Ishikawa (cell line): Measurements from ENCODE around the gene C1orf105.

Source experiments
- CEBPB ChIP-seq: IDR thresholded peaks from 2 replicates; pipeline ENCODE4 v1.6.1; 2012
- CREB1 ChIP-seq: IDR thresholded peaks from 2 replicates; pipeline ENCODE4 v1.6.1; 2012; ENCODE audit warnings: low read depth
- EGR1 ChIP-seq: IDR thresholded peaks from 2 replicates; pipeline ENCODE4 v1.6.1; 2012
- EP300 ChIP-seq: IDR thresholded peaks from 2 replicates; pipeline ENCODE4 v1.6.1; 2012; ENCODE audit warnings: borderline replicate concordance
- FOXM1 ChIP-seq: IDR thresholded peaks from 2 replicates; pipeline ENCODE4 v1.6.1; 2012; ENCODE audit warnings: low read depth, borderline replicate concordance
- NFIC ChIP-seq: IDR thresholded peaks from 2 replicates; pipeline ENCODE4 v1.6.1; 2012
- RAD21 ChIP-seq: IDR thresholded peaks from 2 replicates; pipeline ENCODE4 v1.6.1; 2012; ENCODE audit warnings: low read depth
- TAF1 ChIP-seq: IDR thresholded peaks from 2 replicates; pipeline ENCODE4 v1.6.1; 2012; ENCODE audit warnings: low read depth, mild to moderate bottlenecking
- TCF12 ChIP-seq: IDR thresholded peaks from 2 replicates; pipeline ENCODE4 v1.6.1; 2012; ENCODE audit warnings: low read depth
- TEAD4 ChIP-seq: IDR thresholded peaks from 2 replicates; pipeline ENCODE4 v1.6.1; 2012
- YY1 ChIP-seq: IDR thresholded peaks from 2 replicates; pipeline ENCODE4 v1.6.1; 2012; ENCODE audit warnings: low read depth
- ZBTB7A ChIP-seq: IDR thresholded peaks from 2 replicates; pipeline ENCODE4 v1.6.1; 2012; ENCODE audit warnings: low read depth
- TF ChIP-seq, protein P1 (sequence below): IDR thresholded peaks from 2 replicates; pipeline ENCODE4 v1.6.1; 2012
- TF ChIP-seq, protein P2 (sequence below): IDR thresholded peaks from 2 replicates; pipeline ENCODE4 v1.6.1; 2012
- TF ChIP-seq, protein P3 (sequence below): IDR thresholded peaks from 2 replicates; pipeline ENCODE4 v1.6.1; 2012; ENCODE audit warnings: low read depth, mild to moderate bottlenecking

The C1orf105 gene

DNA sequence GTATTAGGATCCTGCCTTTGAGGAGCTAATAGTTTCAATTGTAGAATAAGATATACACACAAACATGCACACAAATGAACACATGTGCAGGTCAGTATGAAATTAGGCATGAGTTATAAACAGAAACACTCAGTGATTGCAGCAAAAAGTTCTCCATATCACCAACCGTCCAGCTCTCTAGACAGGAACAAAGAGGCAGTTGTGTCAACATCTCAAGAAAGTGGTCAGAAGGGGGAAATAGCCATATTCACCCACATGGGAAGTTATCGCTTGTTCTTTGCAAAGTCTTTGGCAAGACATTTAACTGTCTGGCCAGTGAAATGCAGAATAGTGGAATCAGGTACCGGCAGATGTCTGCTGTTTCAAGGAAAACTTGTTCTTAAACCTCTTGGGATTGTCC lies 52.8 kb downstream of the C1orf105 start:
- TF ChIP-seq, protein P1, sequence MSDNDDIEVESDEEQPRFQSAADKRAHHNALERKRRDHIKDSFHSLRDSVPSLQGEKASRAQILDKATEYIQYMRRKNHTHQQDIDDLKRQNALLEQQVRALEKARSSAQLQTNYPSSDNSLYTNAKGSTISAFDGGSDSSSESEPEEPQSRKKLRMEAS: no peak
- no peak for TF ChIP-seq FOXM1
- no peak for TF ChIP-seq RAD21
- no peak for TF ChIP-seq TEAD4
- no peak for TF ChIP-seq EGR1
- no peak for TF ChIP-seq EP300
- TF ChIP-seq NFIC: no peak
- TF ChIP-seq, protein P2, sequence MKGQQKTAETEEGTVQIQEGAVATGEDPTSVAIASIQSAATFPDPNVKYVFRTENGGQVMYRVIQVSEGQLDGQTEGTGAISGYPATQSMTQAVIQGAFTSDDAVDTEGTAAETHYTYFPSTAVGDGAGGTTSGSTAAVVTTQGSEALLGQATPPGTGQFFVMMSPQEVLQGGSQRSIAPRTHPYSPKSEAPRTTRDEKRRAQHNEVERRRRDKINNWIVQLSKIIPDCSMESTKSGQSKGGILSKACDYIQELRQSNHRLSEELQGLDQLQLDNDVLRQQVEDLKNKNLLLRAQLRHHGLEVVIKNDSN: no peak
- no peak for TF ChIP-seq ZBTB7A
- TF ChIP-seq TAF1: no peak
- TF ChIP-seq CEBPB: no peak
- TF ChIP-seq CREB1: no peak
- TF ChIP-seq YY1: no peak
- TF ChIP-seq, protein P3, sequence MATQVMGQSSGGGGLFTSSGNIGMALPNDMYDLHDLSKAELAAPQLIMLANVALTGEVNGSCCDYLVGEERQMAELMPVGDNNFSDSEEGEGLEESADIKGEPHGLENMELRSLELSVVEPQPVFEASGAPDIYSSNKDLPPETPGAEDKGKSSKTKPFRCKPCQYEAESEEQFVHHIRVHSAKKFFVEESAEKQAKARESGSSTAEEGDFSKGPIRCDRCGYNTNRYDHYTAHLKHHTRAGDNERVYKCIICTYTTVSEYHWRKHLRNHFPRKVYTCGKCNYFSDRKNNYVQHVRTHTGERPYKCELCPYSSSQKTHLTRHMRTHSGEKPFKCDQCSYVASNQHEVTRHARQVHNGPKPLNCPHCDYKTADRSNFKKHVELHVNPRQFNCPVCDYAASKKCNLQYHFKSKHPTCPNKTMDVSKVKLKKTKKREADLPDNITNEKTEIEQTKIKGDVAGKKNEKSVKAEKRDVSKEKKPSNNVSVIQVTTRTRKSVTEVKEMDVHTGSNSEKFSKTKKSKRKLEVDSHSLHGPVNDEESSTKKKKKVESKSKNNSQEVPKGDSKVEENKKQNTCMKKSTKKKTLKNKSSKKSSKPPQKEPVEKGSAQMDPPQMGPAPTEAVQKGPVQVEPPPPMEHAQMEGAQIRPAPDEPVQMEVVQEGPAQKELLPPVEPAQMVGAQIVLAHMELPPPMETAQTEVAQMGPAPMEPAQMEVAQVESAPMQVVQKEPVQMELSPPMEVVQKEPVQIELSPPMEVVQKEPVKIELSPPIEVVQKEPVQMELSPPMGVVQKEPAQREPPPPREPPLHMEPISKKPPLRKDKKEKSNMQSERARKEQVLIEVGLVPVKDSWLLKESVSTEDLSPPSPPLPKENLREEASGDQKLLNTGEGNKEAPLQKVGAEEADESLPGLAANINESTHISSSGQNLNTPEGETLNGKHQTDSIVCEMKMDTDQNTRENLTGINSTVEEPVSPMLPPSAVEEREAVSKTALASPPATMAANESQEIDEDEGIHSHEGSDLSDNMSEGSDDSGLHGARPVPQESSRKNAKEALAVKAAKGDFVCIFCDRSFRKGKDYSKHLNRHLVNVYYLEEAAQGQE: no peak

DNA sequence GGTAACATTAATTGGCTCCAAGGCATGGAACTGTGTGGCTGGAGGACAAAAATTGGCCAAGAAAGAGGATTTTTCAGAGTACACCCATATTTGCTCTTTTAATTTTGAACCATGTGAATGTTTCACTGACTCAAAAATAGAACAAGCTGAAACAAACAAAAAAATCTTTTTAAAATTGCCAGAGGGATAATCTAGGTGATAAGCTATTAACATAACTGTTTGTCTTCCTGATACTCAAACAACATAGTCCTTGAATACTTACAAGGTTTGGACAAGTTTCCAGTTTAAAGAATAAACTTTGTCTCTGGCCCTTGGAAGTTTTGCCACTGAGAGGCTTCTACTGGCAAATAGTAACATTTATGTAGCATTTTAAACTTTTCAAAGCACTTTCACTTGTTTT lies 53.4 kb downstream of the C1orf105 start:
- TF ChIP-seq, protein P1: no peak
- TF ChIP-seq, protein P2: no peak
- TF ChIP-seq TCF12: no peak
- no peak for TF ChIP-seq RAD21
- no peak for TF ChIP-seq EGR1
- TF ChIP-seq, protein P3: no peak
- TF ChIP-seq FOXM1: no peak
- TF ChIP-seq CREB1: no peak
- no peak for TF ChIP-seq YY1

DNA sequence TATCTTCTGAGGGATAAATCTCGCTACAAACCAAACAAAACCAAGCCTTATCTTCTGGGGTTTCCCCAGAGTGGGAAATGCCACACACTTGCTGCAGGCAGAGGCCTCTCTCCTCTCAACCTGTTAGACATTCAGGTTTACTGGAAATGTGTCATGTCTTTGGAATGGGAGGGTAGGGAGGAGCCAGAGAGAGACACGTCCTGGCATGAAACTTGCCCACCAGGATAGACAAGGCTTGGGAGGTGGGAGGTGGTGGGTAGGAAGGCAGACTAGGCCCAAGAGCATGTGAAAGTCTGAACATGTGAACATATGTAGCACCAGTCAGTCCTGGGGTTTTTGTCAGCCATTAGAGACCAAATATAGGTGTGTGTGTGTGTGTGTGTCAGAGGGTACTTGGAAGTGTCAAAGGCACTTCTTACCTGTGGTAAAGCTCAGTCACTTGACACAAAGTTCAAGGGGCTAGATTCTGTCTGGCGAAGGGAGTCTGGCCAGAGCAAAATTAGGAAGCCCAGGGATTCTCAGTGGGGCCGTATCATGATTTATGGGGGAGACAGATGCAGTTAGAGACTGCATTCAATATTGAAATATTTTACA lies 55.8 kb downstream of the C1orf105 start:
- no peak for TF ChIP-seq CEBPB
- TF ChIP-seq, protein P1: no peak
- no peak for TF ChIP-seq RAD21
- no peak for TF ChIP-seq EP300
- no peak for TF ChIP-seq TAF1
- TF ChIP-seq FOXM1: no peak
- no peak for TF ChIP-seq YY1
- TF ChIP-seq, protein P2: no peak
- TF ChIP-seq EGR1: no peak
- TF ChIP-seq CREB1: no peak
- no peak for TF ChIP-seq TEAD4
- no peak for TF ChIP-seq ZBTB7A
- no peak for TF ChIP-seq TCF12
- no peak for TF ChIP-seq NFIC
- TF ChIP-seq, protein P3: no peak

DNA sequence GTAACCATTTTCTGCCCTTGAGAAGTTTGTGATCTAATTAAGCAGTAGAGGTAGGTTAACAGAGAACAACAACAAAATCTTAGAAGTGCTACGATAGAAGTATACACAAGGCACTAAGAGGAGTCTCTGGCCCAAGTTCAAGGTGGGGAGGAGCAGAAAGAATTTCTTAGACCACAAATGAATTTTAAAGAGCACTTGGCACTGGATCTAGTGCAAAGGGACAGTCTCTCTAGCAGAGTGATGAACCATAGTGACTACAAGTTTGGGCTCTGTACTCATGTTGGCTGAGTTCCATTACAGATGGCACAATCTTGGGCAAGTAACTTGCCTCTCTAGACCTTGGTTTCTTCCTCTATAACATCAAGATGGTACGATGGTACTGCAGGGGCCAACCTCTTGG lies 56.7 kb downstream of the C1orf105 start:
- TF ChIP-seq TCF12: no peak
- TF ChIP-seq, protein P3: no peak
- no peak for TF ChIP-seq NFIC
- TF ChIP-seq TEAD4: no peak
- no peak for TF ChIP-seq RAD21
- TF ChIP-seq, protein P1: no peak
- no peak for TF ChIP-seq CEBPB
- TF ChIP-seq, protein P2: no peak
- TF ChIP-seq EP300: no peak
- no peak for TF ChIP-seq YY1
- no peak for TF ChIP-seq FOXM1
- TF ChIP-seq EGR1: no peak
- no peak for TF ChIP-seq CREB1
- TF ChIP-seq TAF1: no peak
- TF ChIP-seq ZBTB7A: no peak
